Measurements from ENCODE around the gene CUEDC2.
A peak's percentile ranks its signal among the peaks of the same experiment; 100 is the strongest.

The CUEDC2 gene

DNA sequence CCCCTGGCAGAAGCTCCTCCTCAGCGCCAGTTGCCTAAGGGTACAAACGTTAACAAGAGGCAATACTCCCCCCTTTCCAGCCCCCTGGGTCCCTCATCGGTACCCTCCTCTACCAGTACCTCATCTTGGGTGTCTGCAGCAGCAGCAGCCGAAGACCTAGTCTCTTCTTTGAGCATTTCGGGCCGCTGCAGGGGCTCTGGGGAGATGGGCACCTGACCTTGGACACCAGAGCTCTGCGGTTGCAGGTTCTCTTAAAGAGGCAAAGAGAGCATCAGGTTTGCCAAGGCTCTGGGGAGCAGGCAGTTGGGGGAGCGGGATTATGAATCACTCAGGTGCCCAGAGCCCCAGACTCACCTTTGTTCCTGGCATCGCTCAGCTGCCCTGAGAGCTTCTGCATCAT, 8.2 kb downstream of the CUEDC2 start:
- no peak for DNase-seq

DNA sequence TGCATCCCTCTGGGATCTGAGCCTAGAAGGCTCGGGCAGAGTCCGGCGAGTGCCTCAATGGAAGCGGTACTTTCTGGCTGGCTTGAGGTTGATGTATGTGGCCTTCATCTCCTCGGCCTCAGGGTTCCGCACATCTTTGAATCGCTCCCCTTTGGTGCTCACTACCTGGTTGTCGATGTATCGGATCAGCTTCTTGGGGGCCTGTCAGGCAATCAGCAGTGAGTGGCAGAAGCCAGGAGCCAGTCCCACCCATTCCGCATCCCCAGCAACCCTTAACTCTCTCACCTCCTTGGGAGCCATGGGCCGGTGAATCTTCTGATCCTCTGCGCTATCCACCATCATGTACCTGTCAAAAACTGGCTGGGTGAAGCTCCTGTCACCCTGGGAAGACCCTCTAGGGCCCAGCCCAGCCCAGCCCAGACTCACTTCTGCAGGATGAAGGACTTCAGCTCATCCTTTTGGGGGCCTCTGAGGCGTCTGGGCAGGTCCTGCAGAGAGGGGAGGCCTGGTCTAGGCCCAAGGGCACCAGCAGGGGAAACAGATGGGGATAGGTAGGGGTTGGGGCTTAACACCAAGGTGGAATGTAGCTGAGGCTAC, 8.9 kb downstream of the CUEDC2 start:
- DNase-seq, result no peak

DNA sequence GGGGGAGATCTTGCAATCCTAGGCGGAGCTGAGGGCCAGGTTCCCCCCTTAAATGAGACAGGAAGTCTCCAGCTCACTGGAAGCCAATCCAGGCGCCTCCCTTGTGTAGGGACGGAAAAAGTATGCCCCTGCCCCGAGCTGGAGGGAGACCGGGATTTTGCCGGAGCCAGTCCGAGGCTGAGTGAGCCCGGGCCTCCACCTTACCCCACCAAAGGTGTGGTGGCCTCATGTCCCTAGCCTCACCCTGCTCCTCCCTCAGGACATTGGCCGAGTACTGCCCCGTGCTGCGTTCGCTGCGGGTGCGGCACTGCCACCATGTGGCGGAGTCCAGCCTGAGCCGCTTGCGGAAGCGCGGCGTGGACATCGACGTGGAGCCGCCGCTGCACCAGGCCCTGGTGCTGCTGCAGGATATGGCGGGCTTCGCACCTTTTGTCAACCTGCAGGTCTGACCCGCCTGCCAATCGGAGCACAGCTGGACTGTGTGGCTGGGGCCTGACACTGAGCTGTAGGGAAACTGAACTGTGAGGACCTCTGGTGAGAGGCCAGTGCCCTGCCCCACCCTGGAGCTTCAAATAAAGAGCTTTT, 9.7 kb downstream of the CUEDC2 start:
- peak; percentile 93 for DNase-seq

DNA sequence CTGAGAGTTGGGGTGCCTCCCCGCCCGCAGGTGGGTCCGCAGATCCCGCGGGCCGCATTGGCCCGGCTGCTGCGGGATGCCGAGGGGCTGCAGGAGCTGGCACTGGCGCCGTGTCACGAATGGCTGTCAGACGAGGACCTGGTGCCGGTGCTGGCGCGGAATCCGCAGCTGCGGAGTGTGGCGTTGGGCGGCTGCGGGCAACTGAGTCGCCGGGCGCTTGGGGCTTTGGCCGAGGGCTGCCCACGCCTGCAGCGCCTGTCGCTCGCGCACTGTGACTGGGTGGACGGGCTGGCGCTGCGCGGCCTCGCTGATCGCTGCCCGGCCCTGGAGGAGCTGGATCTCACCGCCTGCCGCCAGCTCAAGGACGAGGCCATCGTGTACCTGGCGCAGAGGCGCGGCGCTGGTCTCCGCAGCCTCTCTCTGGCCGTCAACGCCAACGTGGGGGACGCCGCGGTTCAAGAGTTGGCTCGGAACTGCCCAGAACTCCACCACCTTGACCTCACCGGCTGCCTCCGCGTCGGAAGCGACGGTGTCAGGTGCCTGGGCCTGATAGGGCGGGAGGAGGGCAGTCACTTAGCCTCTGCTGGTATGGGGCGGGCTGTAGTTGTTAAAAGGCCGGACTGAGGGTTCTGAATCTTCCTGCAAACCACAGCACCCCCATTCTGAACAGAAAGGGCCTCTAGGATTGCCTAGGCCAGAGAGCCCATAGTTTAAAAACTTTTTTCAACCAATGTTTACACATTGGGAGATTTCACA, 10.4 kb downstream of the CUEDC2 start:
- DNase-seq, result peak; percentile 65

DNA sequence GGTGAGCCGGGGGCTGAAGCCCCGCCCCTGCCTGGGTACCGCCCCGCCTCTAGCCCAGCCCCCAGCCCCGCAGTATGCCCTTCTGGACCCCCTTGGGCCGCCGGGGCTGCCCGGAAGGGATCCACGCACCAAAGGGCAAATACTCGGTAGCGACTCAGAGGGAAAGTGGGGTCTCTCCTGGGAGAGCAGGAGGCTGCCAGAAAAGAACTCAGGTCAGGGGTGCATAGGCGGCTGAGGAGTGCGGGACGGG, 10.9 kb downstream of the CUEDC2 start:
- no peak for DNase-seq

DNA sequence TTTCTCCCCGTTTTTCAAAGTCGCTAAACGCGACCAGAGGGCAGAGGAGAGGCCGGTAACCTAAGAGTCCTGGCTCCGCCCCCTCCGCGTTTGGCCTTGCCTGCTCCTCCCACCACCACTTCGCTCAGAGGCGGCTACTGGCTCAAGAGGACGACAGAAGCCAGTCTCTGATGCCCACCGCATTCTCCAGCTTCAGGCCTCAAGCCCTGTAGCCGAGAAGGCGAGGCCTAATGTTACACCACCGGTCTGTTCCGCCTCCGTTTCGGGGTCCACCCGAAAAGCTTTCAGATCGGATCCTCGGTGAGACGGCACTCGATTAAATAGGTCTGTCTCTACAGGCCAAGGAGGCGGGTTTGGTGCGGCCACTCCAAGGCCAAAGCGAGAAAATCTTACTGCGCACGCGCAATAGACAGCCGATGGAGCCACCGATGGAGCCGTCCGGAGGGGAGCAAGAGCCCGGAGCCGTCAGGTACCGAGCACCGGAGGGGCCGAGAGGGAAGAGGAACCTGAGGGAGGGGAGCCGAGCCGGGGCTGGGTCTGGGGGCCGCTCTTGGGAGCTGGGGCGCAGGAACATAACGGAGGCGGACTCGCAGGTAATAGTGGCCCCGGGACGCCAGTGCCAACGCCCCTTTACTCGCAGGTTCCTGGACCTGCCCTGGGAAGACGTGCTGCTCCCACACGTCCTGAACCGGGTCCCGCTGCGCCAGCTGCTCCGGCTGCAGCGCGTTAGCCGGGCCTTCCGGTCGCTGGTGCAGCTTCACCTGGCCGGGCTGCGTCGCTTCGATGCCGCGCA, 11.5 kb downstream of the CUEDC2 start, which contains the start of gene FBXL15:
TSS of gene FBXL15 (plus strand) at position 123 of the 793 bp plus-strand sequence. CDS start at position 417, 294 bp downstream.
- DNase-seq, result peak; percentile 99

DNA sequence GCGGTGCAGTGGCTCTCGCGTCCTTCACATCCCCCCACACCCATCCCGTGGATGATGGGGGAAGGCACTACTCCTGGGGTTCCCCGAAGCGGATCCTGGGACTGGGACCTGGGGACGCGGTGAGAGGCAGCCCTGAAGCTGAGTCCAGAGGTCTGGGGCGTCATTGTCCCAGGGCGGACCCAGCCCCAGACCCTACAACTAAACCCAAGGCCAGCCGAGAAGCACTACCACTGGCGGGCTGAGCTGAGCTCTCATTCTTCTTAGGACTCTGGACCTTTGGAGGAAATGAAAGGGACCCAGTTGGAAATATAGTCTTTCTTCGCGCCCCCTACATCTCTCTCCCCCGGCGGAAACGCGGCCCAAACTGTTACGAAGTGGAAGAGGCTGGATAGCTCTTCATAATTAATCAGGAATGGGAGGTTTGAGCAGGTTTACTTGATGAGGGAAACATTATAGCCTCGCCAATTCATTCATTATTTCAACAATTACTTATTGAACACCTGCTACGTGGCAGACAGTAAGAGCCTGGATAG, 12.1 kb downstream of the CUEDC2 start:
- no peak for DNase-seq

DNA sequence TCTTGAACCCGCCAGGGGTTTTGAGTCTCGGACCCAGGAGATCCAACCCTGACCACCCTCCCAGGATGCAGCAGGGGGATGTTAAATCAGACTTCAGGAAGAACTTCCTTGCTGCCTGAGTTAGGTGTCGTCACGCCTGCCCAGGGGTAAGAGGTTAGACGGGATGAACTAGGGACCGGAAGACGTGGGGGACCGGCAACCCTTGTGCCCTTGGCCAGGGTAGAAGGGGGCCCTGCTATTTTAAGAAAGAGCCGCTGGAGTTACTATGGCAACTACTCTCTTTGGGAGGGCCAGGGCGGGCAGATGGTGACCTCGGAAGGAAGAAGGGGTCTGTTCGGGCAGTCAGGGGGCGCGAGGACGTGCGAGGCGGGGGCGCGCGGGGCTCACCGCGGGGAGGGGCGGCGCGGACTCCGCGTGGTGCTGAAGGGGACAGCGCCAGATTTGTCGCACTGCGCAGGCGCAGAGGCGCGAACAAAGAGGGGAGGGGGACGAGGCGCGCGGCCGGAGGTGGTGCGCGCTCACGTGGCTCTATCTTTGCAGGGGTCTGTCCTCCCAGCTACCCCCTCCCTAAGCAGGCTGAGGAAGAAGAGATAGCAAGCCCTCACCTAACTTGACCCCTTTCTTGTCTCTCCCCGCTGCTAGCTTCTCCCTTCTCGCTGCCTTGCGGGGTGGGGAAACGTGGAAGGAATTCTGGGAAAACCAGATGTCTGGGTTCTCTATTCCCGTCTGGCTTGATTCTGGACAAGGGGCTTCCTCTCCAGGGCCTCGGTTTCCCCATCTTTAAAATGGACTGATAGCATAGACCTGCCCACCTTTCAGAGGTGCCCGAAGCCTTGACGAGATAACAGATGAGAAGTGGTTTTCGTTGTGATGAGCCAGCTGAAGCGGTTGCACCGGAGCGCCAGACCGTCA, 12.8 kb downstream of the CUEDC2 start:
- peak; percentile 76 for DNase-seq

DNA sequence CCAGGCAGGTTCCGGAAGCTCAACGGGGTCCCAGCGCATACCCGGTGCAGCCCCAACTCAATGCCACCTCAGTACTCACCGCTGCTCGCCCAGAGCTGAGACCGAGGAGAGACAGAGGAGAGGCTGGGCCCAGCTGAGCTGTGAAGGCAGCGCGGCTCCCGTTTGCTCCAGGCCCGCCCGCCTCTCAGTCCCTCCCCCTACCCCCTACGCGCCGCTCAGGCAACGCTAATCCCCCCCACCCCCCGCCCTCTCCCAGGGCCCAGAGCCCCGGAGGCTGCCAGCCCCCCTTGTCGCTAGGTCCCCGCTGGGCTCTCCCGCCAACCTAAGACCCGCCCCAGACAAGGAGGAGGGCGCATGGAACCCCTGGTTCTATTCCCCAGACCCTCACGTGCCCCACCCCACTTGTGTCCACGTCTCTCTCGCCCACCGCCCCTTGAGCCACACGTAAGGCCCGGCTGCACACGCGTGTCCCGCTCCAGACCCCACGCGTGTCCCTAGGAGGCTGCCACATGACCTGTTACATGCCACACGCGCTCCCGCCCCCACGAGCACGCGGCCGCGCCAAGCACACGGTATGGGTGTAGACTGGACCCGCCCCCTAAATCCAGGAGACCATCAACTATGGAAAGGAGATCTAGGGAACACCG, 13.6 kb downstream of the CUEDC2 start, which contains the start of gene PSD:
TSS of gene PSD (minus strand) at position 164 of the 647 bp plus-strand sequence. CDS start 1,747 bp downstream, outside the sequence.
- no peak for DNase-seq

DNA sequence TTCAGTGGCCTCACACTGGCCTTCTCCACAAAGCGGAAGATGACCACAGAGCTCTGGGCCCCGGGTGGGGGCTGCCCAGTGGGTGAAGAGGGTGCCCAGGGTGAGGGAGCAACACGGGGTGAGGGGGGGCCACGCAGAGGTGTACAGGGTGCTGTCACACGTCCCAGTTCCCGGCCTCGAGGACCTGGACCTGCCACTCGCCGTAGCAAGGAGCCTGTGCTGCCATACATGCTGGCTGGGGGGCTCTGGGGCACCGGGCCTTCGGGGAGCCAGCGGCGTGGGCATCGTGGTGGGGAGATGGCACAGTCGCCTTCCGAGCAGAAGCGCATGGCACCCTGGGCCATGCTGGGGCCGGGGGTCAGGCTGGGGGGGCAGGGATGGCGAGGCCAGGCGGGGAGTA, 15.7 kb downstream of the CUEDC2 start:
- no peak for DNase-seq

DNA sequence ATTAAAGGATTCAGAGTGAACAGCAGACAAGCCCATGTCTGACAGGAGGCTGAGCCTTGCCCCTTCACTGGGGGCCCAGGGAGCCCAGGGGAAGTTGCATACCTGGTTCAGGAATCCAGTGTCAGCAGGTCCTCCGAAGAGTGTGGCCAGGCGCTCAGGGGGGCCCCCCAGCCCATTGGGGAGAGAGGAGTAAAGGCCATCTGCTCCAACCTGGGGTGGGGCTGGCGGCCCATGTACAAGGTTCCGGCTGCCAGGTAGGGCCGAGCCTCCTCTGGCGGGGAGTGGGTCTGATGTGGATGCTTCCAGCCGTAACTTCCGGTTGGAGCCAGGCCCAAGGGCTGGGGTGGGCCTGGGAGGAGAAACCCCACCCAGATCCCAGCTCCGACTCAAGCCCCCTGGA, 16.1 kb downstream of the CUEDC2 start:
- no peak for DNase-seq

DNA sequence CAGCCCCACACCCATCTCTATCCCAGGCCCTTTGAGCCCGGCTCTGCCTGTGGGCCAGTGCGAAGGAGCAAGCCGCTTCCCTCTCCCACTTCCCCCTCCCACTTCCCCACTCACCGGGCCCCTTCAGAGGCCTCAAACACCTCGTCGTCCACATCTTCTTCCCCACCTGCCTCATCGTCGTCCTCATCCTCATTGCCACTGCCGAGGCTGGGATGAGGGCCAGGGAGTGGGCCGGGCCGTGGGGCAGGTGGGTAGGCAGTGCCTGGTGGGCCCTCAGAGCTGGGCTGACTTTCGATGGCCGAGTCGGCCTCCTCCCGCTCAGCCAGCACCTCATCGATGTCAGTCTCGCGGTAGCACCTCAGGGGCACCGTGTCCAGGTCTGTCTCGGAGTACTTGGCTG, 17.6 kb downstream of the CUEDC2 start:
- DNase-seq, result no peak

DNA sequence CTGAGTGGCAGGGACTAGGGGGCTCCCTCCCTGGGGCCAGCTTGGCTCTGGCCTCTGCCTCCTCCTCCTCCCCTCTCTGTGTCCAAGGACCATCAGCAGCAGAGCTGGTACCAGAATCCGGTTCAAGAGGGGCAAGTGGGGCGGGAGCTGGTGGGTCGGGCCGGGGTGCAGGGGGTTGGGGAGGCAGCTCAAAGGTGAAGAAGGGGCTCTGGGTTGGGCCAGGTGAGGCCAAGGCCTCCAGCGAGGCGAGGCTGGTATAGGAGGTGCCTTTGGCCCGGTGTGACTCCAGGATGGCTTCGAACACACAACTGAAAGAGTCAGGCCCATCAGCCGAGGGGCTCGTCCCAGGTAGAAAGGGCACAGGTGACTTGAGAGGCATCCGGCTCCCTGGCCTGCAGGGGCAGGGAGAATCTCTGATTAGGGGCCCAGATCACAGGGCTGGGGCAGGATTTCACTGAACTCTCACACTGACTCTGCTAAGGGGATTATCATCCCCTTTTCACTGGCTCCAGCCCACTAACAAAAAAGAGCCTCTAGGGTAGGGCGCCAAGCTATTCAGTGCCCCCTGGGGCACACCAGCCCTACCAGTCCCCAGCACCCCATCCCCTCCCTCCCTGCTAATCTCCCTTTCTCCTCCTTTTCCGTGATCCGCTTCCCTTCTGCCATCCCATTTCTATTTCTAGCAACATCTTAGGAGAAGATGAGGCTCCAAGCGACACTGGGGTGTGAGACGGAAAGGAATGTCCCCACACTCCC, 18.4 kb downstream of the CUEDC2 start:
- no peak for DNase-seq

DNA sequence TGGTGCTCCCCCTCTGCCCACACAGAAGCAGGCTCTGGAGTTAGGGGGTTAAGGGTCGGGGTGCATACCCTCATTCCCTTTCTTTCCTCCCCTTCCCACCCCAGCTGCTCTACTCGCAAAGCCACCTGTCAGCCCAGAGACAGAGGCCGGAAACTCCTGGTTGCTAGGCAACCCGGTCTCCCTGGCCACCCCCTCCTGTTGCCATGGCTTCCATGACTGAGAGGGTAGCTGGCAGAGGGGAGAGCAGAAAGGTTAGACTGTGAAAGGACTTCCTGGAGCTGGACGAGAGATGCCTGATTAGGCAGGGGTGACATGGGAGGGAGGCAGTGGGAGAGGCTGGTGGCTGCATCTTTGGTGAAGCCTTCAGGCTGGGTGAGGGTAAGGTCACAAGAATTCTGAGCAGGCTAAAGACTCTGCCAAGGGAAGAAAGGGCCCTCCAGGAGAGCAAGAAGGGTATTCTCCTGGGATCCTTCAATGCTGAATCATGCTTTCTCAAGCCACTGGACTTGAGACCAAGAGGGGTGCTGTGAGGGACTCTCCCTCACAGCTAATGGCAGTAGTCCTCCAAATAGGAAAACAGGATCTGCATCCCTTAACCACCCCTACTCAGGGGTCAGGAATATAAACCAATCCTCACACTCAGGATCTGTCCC, 19.2 kb downstream of the CUEDC2 start:
- DNase-seq, result peak; percentile 34

DNA sequence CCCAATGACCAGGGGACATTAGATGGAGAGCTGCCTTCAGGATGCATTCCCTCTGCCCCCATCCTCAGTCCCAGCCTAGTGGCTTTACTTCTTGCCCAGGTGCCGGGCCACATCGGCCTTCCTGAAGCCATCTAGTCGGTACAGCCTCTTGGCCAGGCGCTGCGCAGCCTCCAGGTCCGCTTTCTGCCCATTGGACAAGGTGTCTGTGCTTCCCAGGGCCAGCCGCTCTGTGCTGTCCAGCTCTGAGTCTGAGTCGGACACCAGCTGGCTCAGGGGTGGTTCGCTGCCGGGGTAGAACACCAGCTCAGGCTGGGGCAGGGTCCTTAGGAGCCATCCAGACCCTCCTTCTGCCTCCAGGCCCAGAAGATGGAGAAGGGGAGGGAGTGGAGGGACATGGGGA, 20.1 kb downstream of the CUEDC2 start:
- DNase-seq, result no peak

DNA sequence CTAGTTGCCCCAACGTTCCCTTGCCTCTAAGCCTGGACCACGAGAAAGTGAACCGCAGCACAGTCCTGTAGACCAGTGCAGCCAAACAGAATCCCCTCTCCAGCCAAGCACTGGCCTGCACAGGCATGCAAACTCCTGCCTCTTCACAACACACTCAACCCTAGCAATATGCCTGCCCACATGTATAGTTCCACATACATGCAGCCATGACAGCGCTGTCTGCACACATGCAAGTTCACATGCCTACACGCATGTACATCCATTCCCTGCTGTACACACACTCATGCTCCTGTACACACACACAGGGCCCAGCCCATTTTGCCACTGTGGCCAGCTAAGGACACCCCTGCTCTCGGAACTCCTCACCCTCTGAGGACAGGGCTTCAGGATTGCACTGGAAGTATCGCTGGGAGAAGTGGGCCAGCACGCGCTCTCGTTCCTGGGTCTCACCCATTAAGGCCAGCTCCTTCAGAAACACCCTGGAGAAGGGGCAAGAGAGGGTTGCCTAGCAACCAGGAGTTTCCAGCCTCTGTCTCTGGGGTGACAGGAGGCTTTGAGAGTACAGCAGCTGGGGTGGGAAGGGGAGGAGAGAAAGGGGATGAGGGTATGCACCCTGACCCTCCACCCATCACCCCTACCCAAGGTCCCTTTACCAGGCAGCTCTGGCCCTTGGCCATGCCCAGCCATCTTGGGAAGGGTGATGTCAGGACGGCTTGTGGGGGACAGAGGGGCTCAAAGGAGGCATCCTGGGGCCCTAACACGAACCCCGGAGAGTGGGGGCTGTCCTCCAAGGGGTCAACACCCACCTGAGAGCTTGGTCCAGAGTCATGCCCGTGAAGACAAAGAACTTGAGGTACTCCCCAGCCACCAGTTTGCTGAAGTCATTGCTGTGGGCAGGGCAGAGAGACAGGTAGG, 20.8 kb downstream of the CUEDC2 start:
- DNase-seq, result no peak

DNA sequence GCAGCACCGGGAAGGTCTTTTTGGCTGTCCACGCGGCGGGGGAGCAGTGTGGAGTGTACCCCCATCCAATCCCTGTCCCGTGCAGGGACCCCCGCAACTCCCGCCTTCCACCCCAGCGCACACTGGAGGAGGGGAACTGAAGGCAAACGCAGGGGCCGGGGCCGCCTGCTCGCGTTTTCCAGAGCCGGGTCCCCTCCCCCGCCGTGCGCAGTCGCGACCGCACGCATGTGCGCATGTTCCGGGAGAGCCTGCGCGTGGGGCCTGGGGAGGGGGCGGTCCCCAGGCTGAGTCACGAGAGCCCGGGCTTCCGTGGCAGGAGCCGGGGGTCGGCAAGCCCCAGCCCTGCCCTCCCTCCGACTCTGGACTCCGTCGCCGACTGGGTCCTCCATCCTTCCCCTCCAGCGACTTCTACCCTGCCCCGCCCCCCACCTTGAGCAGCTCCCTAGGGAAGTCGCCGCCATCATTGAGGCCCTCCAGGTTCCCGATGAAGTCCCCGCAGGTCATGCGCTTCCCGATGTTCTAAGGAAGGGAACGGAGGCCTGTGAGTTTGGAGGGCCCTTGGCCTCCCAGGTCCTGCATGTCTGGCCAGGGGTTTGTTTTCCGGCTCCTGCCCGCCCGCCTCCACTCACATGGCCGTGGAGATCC, 21.8 kb downstream of the CUEDC2 start:
- DNase-seq, result no peak

DNA sequence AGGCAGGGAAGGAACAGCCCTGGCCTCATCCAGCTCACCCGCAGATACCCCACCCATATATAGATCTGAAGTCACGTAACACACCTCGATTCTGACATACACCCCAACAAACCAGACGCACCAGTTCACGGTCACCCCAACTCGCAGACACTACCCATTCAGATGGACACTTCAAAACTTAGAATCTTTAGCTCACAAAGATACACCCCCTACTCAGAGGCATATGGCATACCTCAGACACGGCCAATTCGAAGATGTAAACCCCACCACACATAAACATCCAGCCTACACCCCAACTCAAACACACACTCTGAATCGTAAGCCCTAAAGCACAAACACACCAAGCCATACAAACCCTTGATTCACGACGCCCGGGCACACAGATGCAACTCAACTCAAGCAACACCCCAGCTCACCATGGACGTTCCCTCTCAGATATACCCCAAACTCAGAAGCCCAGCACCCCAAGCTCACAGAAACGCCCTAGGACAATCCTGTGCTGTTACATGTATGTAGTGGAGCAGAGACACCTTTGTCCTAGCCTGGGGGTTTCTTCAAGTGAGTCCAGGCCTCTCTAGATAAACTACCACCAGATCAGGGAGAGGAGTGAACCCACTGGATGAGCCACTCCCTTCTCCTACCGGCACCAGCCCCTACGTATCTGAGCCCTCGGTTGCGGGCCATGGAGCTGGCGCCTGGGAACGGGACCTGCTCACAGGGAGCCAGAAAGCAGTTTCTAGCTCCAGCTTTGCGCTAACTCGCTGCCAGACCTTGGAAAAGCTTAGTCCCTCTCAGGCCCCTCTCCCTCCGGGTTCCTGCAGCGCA, 22.6 kb downstream of the CUEDC2 start:
- no peak for DNase-seq
